ENCODE measurements around the gene SHANK2. TPM values are rescaled to one million over a fixed set of nuclear protein-coding genes. Genes with fewer than 3 reads are reported as not detected.

SHANK2 gene
- total and polyA plus RNA-seq, 2 experiments from 2014 or later = 0.83 TPM; not detected in 1

DNA sequence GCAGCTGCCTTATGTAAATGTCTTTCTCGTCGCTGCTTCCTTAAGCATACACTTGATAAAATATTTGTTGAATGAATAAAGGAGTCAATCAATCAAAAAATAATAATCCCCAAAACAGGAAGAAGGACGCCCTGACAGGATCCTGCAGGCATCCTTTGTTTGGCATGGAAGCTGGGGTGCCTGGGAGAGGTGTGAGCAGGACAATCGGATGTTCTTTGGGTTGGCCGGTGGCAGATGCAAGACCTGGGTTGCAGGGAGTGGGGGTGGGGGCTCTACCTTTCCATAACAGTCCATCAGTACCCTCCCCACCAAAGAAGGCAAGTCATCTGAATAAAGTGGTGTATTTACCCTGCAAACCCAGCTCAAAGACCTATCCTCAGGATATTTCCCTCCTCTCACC, 1.4 kb upstream of the SHANK2 start:
- TF ChIP-seq, protein P1, sequence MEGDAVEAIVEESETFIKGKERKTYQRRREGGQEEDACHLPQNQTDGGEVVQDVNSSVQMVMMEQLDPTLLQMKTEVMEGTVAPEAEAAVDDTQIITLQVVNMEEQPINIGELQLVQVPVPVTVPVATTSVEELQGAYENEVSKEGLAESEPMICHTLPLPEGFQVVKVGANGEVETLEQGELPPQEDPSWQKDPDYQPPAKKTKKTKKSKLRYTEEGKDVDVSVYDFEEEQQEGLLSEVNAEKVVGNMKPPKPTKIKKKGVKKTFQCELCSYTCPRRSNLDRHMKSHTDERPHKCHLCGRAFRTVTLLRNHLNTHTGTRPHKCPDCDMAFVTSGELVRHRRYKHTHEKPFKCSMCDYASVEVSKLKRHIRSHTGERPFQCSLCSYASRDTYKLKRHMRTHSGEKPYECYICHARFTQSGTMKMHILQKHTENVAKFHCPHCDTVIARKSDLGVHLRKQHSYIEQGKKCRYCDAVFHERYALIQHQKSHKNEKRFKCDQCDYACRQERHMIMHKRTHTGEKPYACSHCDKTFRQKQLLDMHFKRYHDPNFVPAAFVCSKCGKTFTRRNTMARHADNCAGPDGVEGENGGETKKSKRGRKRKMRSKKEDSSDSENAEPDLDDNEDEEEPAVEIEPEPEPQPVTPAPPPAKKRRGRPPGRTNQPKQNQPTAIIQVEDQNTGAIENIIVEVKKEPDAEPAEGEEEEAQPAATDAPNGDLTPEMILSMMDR (IDR thresholded peaks at IDR 0.05; ENCODE audit: low read depth, low read length) = no peak
- Histone ChIP-seq H3K4me1 (ENCODE audit: low read depth) (no peaks in the 10 kb centered on the region), H3K27me3 (peaks cover 78% of the 10 kb centered on the region), H3K27ac (no peak overlapping the region), H3K9me3 (ENCODE audit: low read depth) (no peaks in the 10 kb centered on the region), H3K4me3 (no peak overlapping the region), H3K36me3 (no peaks in the 10 kb centered on the region)
- no peak for DNase-seq (ENCODE audit: low read depth in 1 of 2, low spot score in 1 of 2)

DNA sequence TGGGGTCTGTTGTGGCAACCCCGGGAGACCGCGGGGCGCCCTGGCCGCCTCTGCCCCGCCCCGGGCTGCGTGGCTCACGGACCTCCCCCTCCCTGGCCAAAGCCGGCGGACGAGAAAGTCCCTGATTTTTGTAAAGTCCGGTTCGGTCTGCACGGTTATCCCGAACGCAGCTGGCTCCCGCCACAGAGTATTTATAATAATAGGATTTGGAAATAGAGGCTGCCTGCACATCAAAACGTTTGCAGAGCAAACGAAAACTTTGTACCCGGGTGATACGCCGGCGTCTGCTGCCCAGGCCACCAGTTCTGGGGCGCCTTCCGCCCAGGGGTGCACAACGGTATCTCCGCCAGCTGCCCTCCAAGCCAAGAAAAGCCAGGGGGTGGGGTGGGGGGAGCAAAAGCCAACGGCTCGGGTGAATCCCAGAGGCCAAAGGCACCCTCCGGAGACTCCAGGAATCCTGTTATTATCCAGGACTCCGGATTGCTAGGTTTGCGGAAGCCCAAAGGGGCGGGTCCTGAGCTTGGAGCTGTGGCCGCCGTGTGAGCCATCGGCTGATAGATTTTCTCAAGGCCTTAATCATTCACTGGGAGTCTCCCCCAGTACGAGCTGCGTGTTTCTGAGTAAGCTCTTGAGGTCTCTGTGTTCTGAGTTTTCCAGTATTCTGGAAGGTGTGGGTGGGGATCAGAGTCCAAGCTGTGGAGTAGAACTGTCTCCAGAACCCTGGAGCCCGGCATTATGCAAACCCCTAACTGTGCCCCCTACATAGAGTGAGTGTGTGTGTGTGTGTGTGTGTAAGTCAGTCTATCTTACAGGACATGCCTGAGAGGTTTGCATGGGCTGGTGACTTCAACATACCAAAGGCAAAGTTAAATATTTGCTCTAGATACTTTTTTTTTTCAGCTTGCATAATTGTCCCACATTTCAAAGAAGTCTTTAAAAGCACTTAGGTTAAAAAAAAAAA, 673 bp upstream of the SHANK2 start:
- H3K27me3 ChIP-seq = peaks cover 86% of the 10 kb centered on the region

DNA sequence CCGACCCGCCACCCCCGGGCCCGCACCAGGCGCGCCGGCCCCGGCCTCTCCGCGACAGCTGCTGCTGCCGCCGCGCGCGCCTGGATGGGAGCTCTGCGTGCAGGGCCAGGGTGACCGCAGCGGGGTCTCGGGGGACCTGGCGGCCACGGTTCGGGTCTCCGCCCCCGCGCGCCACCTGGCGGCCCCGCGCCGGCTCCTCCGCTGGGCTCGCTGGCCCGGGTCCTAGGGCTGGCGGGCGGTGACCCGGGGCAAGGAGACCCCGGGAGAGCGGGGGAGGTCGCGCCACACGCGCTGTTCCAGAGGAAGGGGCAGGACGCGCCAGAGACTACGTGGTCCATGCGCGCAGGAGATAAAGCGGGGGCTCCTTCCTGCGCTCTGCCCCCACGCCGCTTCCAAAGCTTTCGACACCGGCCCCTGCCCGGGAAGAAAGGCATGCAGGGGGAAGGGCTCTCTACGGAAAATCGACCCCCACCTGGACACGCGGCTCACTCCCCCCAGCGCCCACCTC, 562 bp downstream of the SHANK2 start:
- Histone ChIP-seq H3K36me3 (no peaks in the 10 kb centered on the region), H3K27me3 (peaks cover 92% of the 10 kb centered on the region), H3K27ac (no peak overlapping the region), H3K4me3 (peak overlapping the region; percentile 60), H3K9me3 (ENCODE audit: low read depth) (no peaks in the 10 kb centered on the region), H3K4me1 (ENCODE audit: low read depth) (no peaks in the 10 kb centered on the region)
- DNase-seq (ENCODE audit: low read depth in 1 of 2, low spot score in 1 of 2) = peak; percentile 13 to 73
- TF ChIP-seq, protein P1 (IDR thresholded peaks at IDR 0.05; ENCODE audit: low read depth, low read length) = peak; percentile 39

More for the DNA sequence above, 673 bp upstream of the SHANK2 start:
- peak; percentile 33 to 61 for DNase-seq (ENCODE audit: low read depth in 1 of 2, low spot score in 1 of 2)
- H3K4me3 ChIP-seq = peak overlapping the region; percentile 60
- no peaks in the 10 kb centered on the region for H3K4me1 ChIP-seq (ENCODE audit: low read depth)
- no peak overlapping the region for H3K27ac ChIP-seq
- TF ChIP-seq, protein P1 (IDR thresholded peaks at IDR 0.05; ENCODE audit: low read depth, low read length) = no peak
- no peaks in the 10 kb centered on the region for H3K36me3 ChIP-seq
- no peaks in the 10 kb centered on the region for H3K9me3 ChIP-seq (ENCODE audit: low read depth)

DNA sequence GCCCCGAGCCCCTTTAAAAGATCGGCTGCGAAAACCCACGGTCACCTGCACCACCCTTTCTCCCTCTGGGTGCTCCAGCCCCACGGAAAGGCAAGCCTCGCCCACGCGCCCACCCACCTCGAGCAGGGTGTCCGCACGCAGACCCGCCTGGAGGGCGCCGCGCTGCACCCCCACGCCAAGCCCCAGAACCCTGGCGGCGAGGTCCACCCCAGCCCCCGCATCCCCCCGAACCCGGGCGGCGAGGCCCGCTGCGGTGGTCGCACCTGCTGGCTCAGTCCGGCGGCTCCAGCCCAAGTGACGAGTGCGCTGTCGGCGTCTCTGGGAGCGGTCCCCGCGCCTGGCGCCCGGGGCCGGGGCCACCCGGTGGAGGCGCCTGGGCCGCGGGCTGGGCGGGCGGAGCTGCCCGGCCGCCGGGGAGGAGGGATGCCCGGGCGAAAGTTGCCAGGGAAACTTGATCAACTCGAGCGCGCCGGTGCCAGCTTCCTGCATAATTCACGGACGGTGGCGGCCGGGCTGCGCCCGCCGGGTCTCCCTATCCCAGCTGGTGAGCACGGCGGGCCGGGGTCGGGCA, 1.1 kb downstream of the SHANK2 start:
- peaks cover 88% of the 10 kb centered on the region for H3K27me3 ChIP-seq
- TF ChIP-seq, protein P1 (IDR thresholded peaks at IDR 0.05; ENCODE audit: low read depth, low read length) = no peak
- H3K4me1 ChIP-seq (ENCODE audit: low read depth) = no peaks in the 10 kb centered on the region
- H3K36me3 ChIP-seq = no peaks in the 10 kb centered on the region
- no peak overlapping the region for H3K27ac ChIP-seq
- peak in 1 of 2 donors; percentile 11 for DNase-seq (ENCODE audit: low read depth in 1 of 2, low spot score in 1 of 2)
- peak overlapping the region; percentile 60 for H3K4me3 ChIP-seq
- no peaks in the 10 kb centered on the region for H3K9me3 ChIP-seq (ENCODE audit: low read depth)

DNA sequence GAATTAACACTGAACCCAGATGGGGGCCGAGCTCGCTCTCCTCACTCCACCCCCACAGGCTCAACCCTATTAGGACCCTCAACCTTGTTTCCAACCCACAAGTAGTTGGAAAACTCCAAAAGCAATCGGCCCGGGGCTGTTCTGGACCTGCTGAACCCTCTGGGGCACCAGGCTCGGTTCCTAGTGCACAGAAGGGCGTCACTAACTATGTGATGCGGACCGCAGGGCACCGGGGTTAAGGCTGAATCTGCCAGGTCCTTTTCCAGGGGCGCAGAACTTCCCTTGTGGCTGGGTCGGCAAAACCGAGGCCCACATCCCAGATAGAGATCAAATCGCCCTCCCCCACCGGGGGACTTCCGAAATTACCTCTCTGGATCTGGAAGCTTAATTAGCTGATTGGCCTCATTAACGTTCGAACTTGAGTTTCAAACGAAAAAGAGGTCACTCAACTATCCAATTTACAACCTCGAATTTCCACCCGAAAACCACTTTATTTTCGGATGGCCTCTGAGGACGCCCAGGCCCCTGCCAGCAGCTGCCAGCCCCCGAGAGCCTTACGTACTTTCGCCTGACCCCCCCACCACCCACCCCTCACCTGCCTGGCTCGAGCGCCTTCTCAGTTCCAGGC, 1.7 kb downstream of the SHANK2 start:
- no peak for DNase-seq (ENCODE audit: low read depth in 1 of 2, low spot score in 1 of 2)
- no peaks in the 10 kb centered on the region for H3K36me3 ChIP-seq
- TF ChIP-seq, protein P1 (IDR thresholded peaks at IDR 0.05; ENCODE audit: low read depth, low read length) = no peak
- H3K4me3 ChIP-seq = peak overlapping the region; percentile 60
- no peaks in the 10 kb centered on the region for H3K9me3 ChIP-seq (ENCODE audit: low read depth)
- no peak overlapping the region for H3K27ac ChIP-seq
- H3K27me3 ChIP-seq = peaks cover 82% of the 10 kb centered on the region
- H3K4me1 ChIP-seq (ENCODE audit: low read depth) = no peaks in the 10 kb centered on the region
